SK-N-SH (cell line): ENCODE results near the gene SLC22A15. TPM values are rescaled to one million over a fixed set of nuclear protein-coding genes. Genes with fewer than 3 reads are reported as not detected.

Experiments
- CTCF ChIA-PET: fragments of 300-600, 350-600 bp; formaldehyde crosslinking; extraction: SDS; loops from one replicate; lab custom pipeline; 2021; lab: Yijun Ruan, JAX
- POLR2A ChIA-PET: fragments of 350-600 bp; sonication (Branson Sonifier 250); formaldehyde crosslinking; extraction: SDS; loops from one replicate; lab custom pipeline; 2020; ENCODE audit warnings: antibody characterized with exemption, inconsistent platforms; lab: Yijun Ruan, JAX
- DNase-seq: peaks from one replicate; pipeline ENCODE4 v3.0.0; 2012
- H2AFZ ChIP-seq: fragments of 200-600 bp; sonication (generic); 2 replicates; pipeline ENCODE4 v1.8.1; 2016; ENCODE audit warnings: antibody characterized with exemption, mild to moderate bottlenecking, low read depth
- H3F3A ChIP-seq: fragments of 200-600 bp; sonication (generic); replicated peaks from 2 replicates; pipeline ENCODE3; 2016; ENCODE audit warnings: antibody characterized with exemption, mild to moderate bottlenecking; ENCODE audit not compliant: insufficient read depth
- H3K27ac ChIP-seq, 2 experiments: fragments of 200-500 bp in 1 of 2; fragments of 200-600 bp in 1 of 2; sonication (Bioruptor generic) in 1 of 2; sonication (generic), shearing (Covaris generic) in 1 of 2; 2 replicates each; pipeline versions ENCODE4 v1.5.1 to v1.6.1; 2014 to 2016; ENCODE audit warnings: low read depth in 2 of 2, inconsistent platforms in 1 of 2, low read length in 1 of 2, mild to moderate bottlenecking in 1 of 2, mixed read lengths in 1 of 2
- H3K27me3 ChIP-seq: fragments of 200-600 bp; sonication (generic), shearing (Covaris generic); 2 replicates; pipeline ENCODE4 v1.6.1; 2016; ENCODE audit warnings: mixed run types; ENCODE audit not compliant: insufficient read depth
- H3K36me3 ChIP-seq, 2 experiments: fragments of 200-500 bp in 1 of 2; fragments of 200-600 bp in 1 of 2; sonication (Bioruptor generic) in 1 of 2; sonication (generic) in 1 of 2; replicated peaks in 1 of 2; 2 replicates each; pipeline versions ENCODE3 to v1.5.1; 2014 to 2016; ENCODE audit warnings: low read length in 1 of 2, mild to moderate bottlenecking in 1 of 2; ENCODE audit not compliant: insufficient read depth in 2 of 2, control insufficient read depth in 1 of 2
- H3K4me1 ChIP-seq, 2 experiments: fragments of 200-500 bp in 1 of 2; fragments of 200-600 bp in 1 of 2; sonication (Bioruptor generic) in 1 of 2; sonication (generic), shearing (Covaris generic) in 1 of 2; 2 replicates each; pipeline versions ENCODE4 v1.5.1 to v1.6.1; 2014 to 2016; ENCODE audit warnings: low read depth in 1 of 2, low read length in 1 of 2, mixed run types in 1 of 2; ENCODE audit not compliant: insufficient read depth in 2 of 2, control insufficient read depth in 1 of 2
- H3K4me2 ChIP-seq: fragments of 200-600 bp; sonication (generic), shearing (Covaris generic); 2 replicates; pipeline ENCODE4 v1.6.1; 2017; ENCODE audit warnings: mixed run types
- H3K4me3 ChIP-seq, 2 experiments: fragments of 200-500 bp in 1 of 2; fragments of 200-600 bp in 1 of 2; sonication (Bioruptor generic) in 1 of 2; sonication (generic), shearing (Covaris generic) in 1 of 2; 2 replicates each; pipeline versions ENCODE4 v1.5.1 to v1.8.1; 2014 to 2016; ENCODE audit warnings: low read depth in 2 of 2, inconsistent platforms in 1 of 2, low read length in 1 of 2, mild to moderate bottlenecking in 1 of 2, mixed read lengths in 1 of 2, moderate library complexity in 1 of 2
- H3K79me2 ChIP-seq: fragments of 200-600 bp; sonication (generic); 2 replicates; pipeline ENCODE4 v1.8.1; 2017; ENCODE audit warnings: mild to moderate bottlenecking; ENCODE audit not compliant: insufficient read depth
- H3K9ac ChIP-seq: fragments of 200-600 bp; sonication (generic); 2 replicates; pipeline ENCODE4 v1.6.1; 2017; ENCODE audit warnings: mixed run types
- H3K9me2 ChIP-seq: fragments of 200-600 bp; sonication (generic); 2 replicates; pipeline ENCODE4 v1.6.1; 2017; ENCODE audit warnings: mixed run types
- H3K9me3 ChIP-seq: fragments of 200-600 bp; sonication (generic); 2 replicates; pipeline ENCODE4 v1.6.1; 2017; ENCODE audit warnings: mixed run types, mild to moderate bottlenecking, moderate library complexity
- H4K20me1 ChIP-seq: fragments of 200-600 bp; sonication (generic); 2 replicates; pipeline ENCODE4 v1.6.1; 2017; ENCODE audit warnings: mild to moderate bottlenecking, mixed run types; ENCODE audit not compliant: insufficient read depth
- CHD2 ChIP-seq: fragments of 150-350 bp; IDR thresholded peaks from 2 replicates; pipeline ENCODE4 v1.6.1; 2018; ENCODE audit warnings: low read length; ENCODE audit not compliant: partially characterized antibody
- ELF1 ChIP-seq: IDR thresholded peaks from 2 replicates; pipeline ENCODE4 v1.4.0; 2012
- EP300 ChIP-seq, 2 experiments: IDR thresholded peaks; 2 replicates each; pipeline versions ENCODE4 v1.4.0 to v1.6.1; 2012; ENCODE audit warnings: borderline replicate concordance in 1 of 2, low read depth in 1 of 2, low read length in 1 of 2
- FOXM1 ChIP-seq: IDR thresholded peaks from 2 replicates; pipeline ENCODE4 v1.4.0; 2012; ENCODE audit warnings: low read depth, mild to moderate bottlenecking
- GATA2 ChIP-seq: sonication (generic); formaldehyde crosslinking; IDR thresholded peaks from 2 replicates; pipeline ENCODE4 v1.5.0; 2020; ENCODE audit warnings: mild to moderate bottlenecking, missing genetic modification reagents
- MXI1 ChIP-seq: IDR thresholded peaks from 2 replicates; pipeline ENCODE4 v1.6.1; 2012; ENCODE audit warnings: mild to moderate bottlenecking, low read depth, low read length, improper control_type of control experiment
- RCOR1 ChIP-seq: fragments of 150-350 bp; IDR thresholded peaks from 2 replicates; pipeline ENCODE4 v1.6.1; 2017; ENCODE audit warnings: antibody characterized with exemption, low read length
- RXRA ChIP-seq: IDR thresholded peaks from 2 replicates; pipeline ENCODE4 v1.4.0; 2012; ENCODE audit warnings: low read depth, mild to moderate bottlenecking, borderline replicate concordance
- SIN3A ChIP-seq: IDR thresholded peaks from 2 replicates; pipeline ENCODE4 v1.6.1; 2012; ENCODE audit warnings: low read depth, mild to moderate bottlenecking, low read length, moderate library complexity, borderline replicate concordance
- TAF1 ChIP-seq: IDR thresholded peaks from 2 replicates; pipeline ENCODE4 v1.6.1; 2012; ENCODE audit warnings: low read depth, mild to moderate bottlenecking, low read length, moderate library complexity, borderline replicate concordance
- TEAD4 ChIP-seq: IDR thresholded peaks from 2 replicates; pipeline ENCODE4 v1.4.0; 2012; ENCODE audit warnings: mild to moderate bottlenecking, borderline replicate concordance; ENCODE audit not compliant: insufficient read depth
- USF2 ChIP-seq: fragments of 150-350 bp; IDR thresholded peaks from 2 replicates; pipeline ENCODE4 v1.6.1; 2017; ENCODE audit warnings: antibody characterized with exemption, low read length, low read depth, borderline replicate concordance
- WGBS: methylation state at CpG from one replicate; pipeline ENCODE4 v1.1.6; 2017; ENCODE audit warnings: low lambda C conversion rate; 5-methylcytosine and 5-hydroxymethylcytosine counted together
- polyA plus RNA-seq, 3 experiments: library from polyadenylated mRNA; depleted of rRNA; stranded (reverse); fragments of >200 nt; gene quantifications; 2 replicates each; pipeline ENCODE4 v1.2.3, GENCODE V29; 2012
- TF ChIP-seq, protein P1 (sequence below): fragments of 150-350 bp; IDR thresholded peaks from 2 replicates; pipeline ENCODE4 v1.6.1; 2016; ENCODE audit warnings: mild to moderate bottlenecking, low read depth, low read length
- TF ChIP-seq, protein P2 (sequence below): IDR thresholded peaks from 2 replicates; pipeline ENCODE4 v1.6.1; 2012; ENCODE audit warnings: mild to moderate bottlenecking, low read depth, low read length, moderate library complexity

Gene SLC22A15
- polyA plus RNA-seq, 1 of the 3 experiments (the other 2 are of a cell fraction), result 0.13 TPM

- TF ChIP-seq, protein P1, sequence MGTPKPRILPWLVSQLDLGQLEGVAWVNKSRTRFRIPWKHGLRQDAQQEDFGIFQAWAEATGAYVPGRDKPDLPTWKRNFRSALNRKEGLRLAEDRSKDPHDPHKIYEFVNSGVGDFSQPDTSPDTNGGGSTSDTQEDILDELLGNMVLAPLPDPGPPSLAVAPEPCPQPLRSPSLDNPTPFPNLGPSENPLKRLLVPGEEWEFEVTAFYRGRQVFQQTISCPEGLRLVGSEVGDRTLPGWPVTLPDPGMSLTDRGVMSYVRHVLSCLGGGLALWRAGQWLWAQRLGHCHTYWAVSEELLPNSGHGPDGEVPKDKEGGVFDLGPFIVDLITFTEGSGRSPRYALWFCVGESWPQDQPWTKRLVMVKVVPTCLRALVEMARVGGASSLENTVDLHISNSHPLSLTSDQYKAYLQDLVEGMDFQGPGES, result no peak
- TF ChIP-seq TEAD4, result no peak
Measured at GRCh38 chr1:116018007-116018406, 41.7 kb downstream of the SLC22A15 start (continued).

DNA sequence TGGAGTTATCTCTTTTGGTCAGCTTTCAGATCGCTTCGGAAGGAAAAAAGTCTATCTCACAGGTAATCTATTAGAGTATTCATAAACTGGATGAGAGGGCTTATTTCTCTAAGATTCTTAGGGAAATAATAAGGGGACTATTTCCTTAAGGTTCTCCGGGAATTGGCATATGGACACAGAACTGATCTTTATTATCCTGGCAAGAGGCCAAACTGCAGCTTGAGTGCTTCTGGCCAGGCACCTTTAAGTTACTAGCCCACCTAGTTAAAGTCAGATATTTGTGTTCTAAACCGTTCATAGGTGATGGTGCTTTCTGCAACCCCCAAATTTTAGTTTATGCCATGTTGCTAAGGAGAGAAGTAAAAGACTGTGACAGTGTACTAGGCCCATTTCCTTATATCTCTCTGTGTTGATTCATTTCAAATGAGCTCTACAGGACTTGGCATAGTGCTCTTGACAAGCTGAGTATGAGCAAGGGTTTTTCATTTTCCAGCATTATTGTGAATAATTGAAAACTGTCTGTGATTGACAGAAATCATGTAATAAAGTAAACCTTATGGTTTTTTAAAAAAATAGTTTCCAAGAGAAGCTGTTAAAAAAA is 43.4 kb downstream of the SLC22A15 start:
- H3K79me2 ChIP-seq, result no peaks in the 10 kb centered on the region
- CTCF ChIA-PET, result interaction anchor here (0.6 to 3.7 kb wide), 28 partner anchors 10 to 466 kb away, joined by 3 to 29 read pairs (median 4); no protein-coding TSS in a partner anchor

More for the DNA sequence above, 43.4 kb downstream of the SLC22A15 start:
- POLR2A ChIA-PET, result no interaction called here
- no peak overlapping the region for H3K4me2 ChIP-seq
- H3K4me1 ChIP-seq, result no peaks in the 10 kb centered on the region
- H2AFZ ChIP-seq, result no peak overlapping the region
- no peaks in the 10 kb centered on the region for H3K9me3 ChIP-seq
- no peaks in the 10 kb centered on the region for H4K20me1 ChIP-seq
- no peak for TF ChIP-seq ELF1
- no peak for TF ChIP-seq SIN3A
- TF ChIP-seq GATA2 (CRISPR knock-in tag), result no peak
- TF ChIP-seq RCOR1, result no peak
- TF ChIP-seq RXRA, result no peak
- no peak for TF ChIP-seq TAF1
- no peak for TF ChIP-seq CHD2
- no peak for TF ChIP-seq USF2
- TF ChIP-seq FOXM1, result no peak
- no peak for TF ChIP-seq MXI1
- TF ChIP-seq, protein P2, sequence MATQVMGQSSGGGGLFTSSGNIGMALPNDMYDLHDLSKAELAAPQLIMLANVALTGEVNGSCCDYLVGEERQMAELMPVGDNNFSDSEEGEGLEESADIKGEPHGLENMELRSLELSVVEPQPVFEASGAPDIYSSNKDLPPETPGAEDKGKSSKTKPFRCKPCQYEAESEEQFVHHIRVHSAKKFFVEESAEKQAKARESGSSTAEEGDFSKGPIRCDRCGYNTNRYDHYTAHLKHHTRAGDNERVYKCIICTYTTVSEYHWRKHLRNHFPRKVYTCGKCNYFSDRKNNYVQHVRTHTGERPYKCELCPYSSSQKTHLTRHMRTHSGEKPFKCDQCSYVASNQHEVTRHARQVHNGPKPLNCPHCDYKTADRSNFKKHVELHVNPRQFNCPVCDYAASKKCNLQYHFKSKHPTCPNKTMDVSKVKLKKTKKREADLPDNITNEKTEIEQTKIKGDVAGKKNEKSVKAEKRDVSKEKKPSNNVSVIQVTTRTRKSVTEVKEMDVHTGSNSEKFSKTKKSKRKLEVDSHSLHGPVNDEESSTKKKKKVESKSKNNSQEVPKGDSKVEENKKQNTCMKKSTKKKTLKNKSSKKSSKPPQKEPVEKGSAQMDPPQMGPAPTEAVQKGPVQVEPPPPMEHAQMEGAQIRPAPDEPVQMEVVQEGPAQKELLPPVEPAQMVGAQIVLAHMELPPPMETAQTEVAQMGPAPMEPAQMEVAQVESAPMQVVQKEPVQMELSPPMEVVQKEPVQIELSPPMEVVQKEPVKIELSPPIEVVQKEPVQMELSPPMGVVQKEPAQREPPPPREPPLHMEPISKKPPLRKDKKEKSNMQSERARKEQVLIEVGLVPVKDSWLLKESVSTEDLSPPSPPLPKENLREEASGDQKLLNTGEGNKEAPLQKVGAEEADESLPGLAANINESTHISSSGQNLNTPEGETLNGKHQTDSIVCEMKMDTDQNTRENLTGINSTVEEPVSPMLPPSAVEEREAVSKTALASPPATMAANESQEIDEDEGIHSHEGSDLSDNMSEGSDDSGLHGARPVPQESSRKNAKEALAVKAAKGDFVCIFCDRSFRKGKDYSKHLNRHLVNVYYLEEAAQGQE, result no peak
- TF ChIP-seq EP300 (IDR thresholded peaks at IDR 0.05; ENCODE audit: borderline replicate concordance in 1 of 2, low read depth in 1 of 2, low read length in 1 of 2), result no peak
- no peaks in the 10 kb centered on the region for H3F3A ChIP-seq
- WGBS, result 85% methylated on average over 4 of the region's 4 CpGs
- no peaks in the 10 kb centered on the region for H3K9me2 ChIP-seq
- no peak overlapping the region for H3K9ac ChIP-seq
- H3K27ac ChIP-seq, result no peak overlapping the region
- no peaks in the 10 kb centered on the region for H3K27me3 ChIP-seq
- no peaks in the 10 kb centered on the region for H3K36me3 ChIP-seq
- H3K4me3 ChIP-seq, result no peak overlapping the region
- DNase-seq, result no peak
